HepG2 (cell line): ENCODE data around the gene SIRPB2. TPM values are rescaled to one million over a fixed set of nuclear protein-coding genes. Genes with fewer than 3 reads are reported as not detected.

Experiments used
- ATAD3A ChIP-seq: sonication (generic); formaldehyde crosslinking; IDR thresholded peaks from 2 replicates; pipeline ENCODE4 v1.4.0; 2020; ENCODE audit warnings: missing genetic modification reagents
- ELF3 ChIP-seq: IDR thresholded peaks from 2 replicates; pipeline ENCODE4 v1.6.1; 2016; ENCODE audit warnings: missing genetic modification reagents, missing compliant biosample characterization
- GMEB1 ChIP-seq: sonication (generic); formaldehyde crosslinking; IDR thresholded peaks from 2 replicates; pipeline ENCODE4 v1.5.1; 2020; ENCODE audit warnings: missing genetic modification reagents, mild to moderate bottlenecking, borderline replicate concordance
- HBP1 ChIP-seq: IDR thresholded peaks from 2 replicates; pipeline ENCODE4 v1.6.1; 2016; ENCODE audit warnings: low read depth, control low read depth
- KLF16 ChIP-seq, 2 experiments: sonication (generic) in 1 of 2; formaldehyde crosslinking in 1 of 2; IDR thresholded peaks; 2 replicates each; pipeline versions ENCODE4 v1.6.1 to v1.8.0; 2016 to 2023; ENCODE audit warnings: missing genetic modification reagents in 2 of 2, missing compliant biosample characterization in 1 of 2
- MTF2 ChIP-seq: sonication (generic); formaldehyde crosslinking; IDR thresholded peaks from 2 replicates; pipeline ENCODE4 v1.5.0; 2020; ENCODE audit warnings: missing genetic modification reagents, borderline replicate concordance
- NFE2L2 ChIP-seq: fragments of 150-350 bp; IDR thresholded peaks from 2 replicates; pipeline ENCODE4 v1.6.1; 2014; ENCODE audit warnings: low read length
- NFKB2 ChIP-seq: sonication (generic); formaldehyde crosslinking; IDR thresholded peaks from 2 replicates; pipeline ENCODE4 v1.4.0; 2020; ENCODE audit warnings: missing genetic modification reagents, borderline replicate concordance
- PBX3 ChIP-seq: sonication (generic); formaldehyde crosslinking; IDR thresholded peaks from 2 replicates; pipeline ENCODE4 v1.8.1; 2023; ENCODE audit warnings: missing genetic modification reagents, inconsistent platforms, borderline replicate concordance
- RARG ChIP-seq: sonication (generic); formaldehyde crosslinking; IDR thresholded peaks from 2 replicates; pipeline ENCODE4 v1.4.0; 2020; ENCODE audit warnings: low read depth, mild to moderate bottlenecking, missing genetic modification reagents
- RFXANK ChIP-seq: IDR thresholded peaks from 2 replicates; pipeline ENCODE4 v1.6.1; 2016
- STAT6 ChIP-seq: sonication (generic); formaldehyde crosslinking; IDR thresholded peaks from 2 replicates; pipeline ENCODE4 v1.4.0; 2020; ENCODE audit warnings: missing genetic modification reagents, mild to moderate bottlenecking, borderline replicate concordance
- TFAP4 ChIP-seq: sonication (generic); IDR thresholded peaks from 2 replicates; pipeline ENCODE4 v1.6.1; 2016; ENCODE audit warnings: low read depth, borderline replicate concordance
- ZNF510 ChIP-seq: sonication (generic); formaldehyde crosslinking; IDR thresholded peaks from 2 replicates; pipeline ENCODE4 v1.4.0; 2020; ENCODE audit warnings: low read depth, mild to moderate bottlenecking, missing genetic modification reagents
- ZNF687 ChIP-seq: sonication (generic); formaldehyde crosslinking; IDR thresholded peaks from 2 replicates; pipeline ENCODE4 v1.5.1; 2020; ENCODE audit warnings: mild to moderate bottlenecking, missing genetic modification reagents, moderate library complexity
- ZSCAN12 ChIP-seq: sonication (generic); formaldehyde crosslinking; IDR thresholded peaks from 2 replicates; pipeline ENCODE4 v1.9.0; 2021; ENCODE audit warnings: mild to moderate bottlenecking, missing genetic modification reagents
- polyA plus RNA-seq, 8 experiments: library from polyadenylated mRNA; depleted of rRNA in 3 of 8; stranded (reverse) in 7 of 8; unstranded in 1 of 8; fragments of >200 nt; fragmentation: Illumina TruSeq in 4 of 8; extraction: Trizol in 4 of 8; gene quantifications; 2 replicates each; pipeline versions ENCODE4 v1.2.1 to v1.2.3, GENCODE V29; 2011 to 2016; ENCODE audit warnings: low read depth in 4 of 8, missing spikeins in 1 of 8, mixed read lengths in 1 of 8; ENCODE audit not compliant: insufficient read depth in 1 of 8
- total RNA-seq, 5 experiments: library from RNA; depleted of rRNA; stranded (reverse); fragments of >200 nt; fragmentation: Illumina TruSeq; extraction: Trizol; gene quantifications; 2 replicates each; pipeline ENCODE4 v1.2.3, GENCODE V29; 2016; ENCODE audit warnings: low read depth in 1 of 5

Gene SIRPB2
- total and polyA plus RNA-seq, 2 of the 13 experiments (the other 11 are each of a cell fraction or from before 2014, with no cell fraction given): not detected

GRCh38 chr20:1469925-1470571 lies 21.2 kb downstream of the SIRPB2 start (continued):
- TF ChIP-seq NFKB2 (CRISPR knock-in tag) (no peak), KLF16 (CRISPR knock-in tag; IDR thresholded peaks at IDR 0.05) (peak in 1 of 2 experiments; percentile 88; a peak in 2 of 4 replicates), GMEB1 (CRISPR knock-in tag) (peak; percentile 29; the same call in 1 of the 2 replicates), TFAP4 (peak; percentile 18; the same call in 1 of the 2 replicates), RFXANK (peak; percentile 58; the same call in 1 of the 2 replicates), ZNF687 (CRISPR knock-in tag) (peak; percentile 45; the same call in 1 of the 2 replicates), NFE2L2 (no peak), STAT6 (CRISPR knock-in tag) (peak; percentile 96), ZSCAN12 (CRISPR knock-in tag) (no peak), ZNF510 (CRISPR knock-in tag) (peak; percentile 61; the same call in 1 of the 2 replicates), MTF2 (CRISPR knock-in tag) (0 out of 2 replicates have a peak, but pooled peaks have one; percentile 36), ATAD3A (CRISPR knock-in tag) (peak; percentile 40; the same call in 1 of the 2 replicates), ELF3 (CRISPR knock-in tag) (peak; percentile 75), RARG (no peak), HBP1 (peak; percentile 81; the same call in 1 of the 2 replicates), PBX3 (CRISPR knock-in tag) (no peak)
